Natural killer cell treated with Interleukin-12 subunit alpha and Interleukin-12 subunit beta and Interleukin-15 and Interleukin-18, amount 100 ng/mL, for 72 hours (primary cell): ENCODE data around the gene XYLT2. TPM values are rescaled to one million over a fixed set of nuclear protein-coding genes. Genes with fewer than 3 reads are reported as not detected.

Source experiments
- total RNA-seq, 2 donors: library from RNA; stranded (reverse); gene quantifications; one replicate each; pipeline ENCODE4 v1.2.3, GENCODE V29; 2022

Gene XYLT2
- total RNA-seq, 2 donors from 2014 or later: 19.6 to 27.1 TPM

Other genes starting within 250 kb of the XYLT2 start
- 1 to 10 TPM; 2.6 to 5.0 TPM for gene SAMD14, start 216.0 kb upstream of the XYLT2 start, total RNA-seq
- gene PPP1R9B, start 195.4 kb upstream of the XYLT2 start, total RNA-seq: 100 to 1,000 TPM in 1 of 2 donors, 10 to 100 TPM in 1; 96.0 to 110 TPM
- gene SGCA, start 180.1 kb upstream of the XYLT2 start, total RNA-seq: under 1 TPM in 1 of 2 donors, not detected in 1; 0.42 TPM
- gene COL1A1, start 144.5 kb upstream of the XYLT2 start, total RNA-seq: 1 to 10 TPM in 1 of 2 donors, not detected in 1; 1.7 TPM
- gene TMEM92, start 71.7 kb upstream of the XYLT2 start, total RNA-seq: not detected
- 10 to 100 TPM; 62.7 to 77.7 TPM for gene MRPL27, start 27.1 kb downstream of the XYLT2 start, total RNA-seq
- gene EME1, start 27.1 kb downstream of the XYLT2 start, total RNA-seq: 10 to 100 TPM; 15.8 to 40.2 TPM
- 100 to 1,000 TPM in 1 of 2 donors, 10 to 100 TPM in 1; 90.8 to 138 TPM for gene LRRC59, start 51.4 kb downstream of the XYLT2 start, total RNA-seq
- 10 to 100 TPM in 1 of 2 donors, 1 to 10 TPM in 1; 6.9 to 13.4 TPM for gene ACSF2, start 80.1 kb downstream of the XYLT2 start, total RNA-seq
- gene CHAD, start 122.8 kb downstream of the XYLT2 start, total RNA-seq: not detected
- 10 to 100 TPM; 34.3 to 54.2 TPM for gene RSAD1, start 132.7 kb downstream of the XYLT2 start, total RNA-seq
- 1 to 10 TPM; 1.1 to 2.8 TPM for gene MYCBPAP, start 162.3 kb downstream of the XYLT2 start, total RNA-seq
- not detected for gene EPN3, start 186.6 kb downstream of the XYLT2 start, total RNA-seq
- gene SPATA20, start 201.0 kb downstream of the XYLT2 start, total RNA-seq: 10 to 100 TPM; 15.3 to 25.6 TPM
- not detected for gene CACNA1G, start 214.6 kb downstream of the XYLT2 start, total RNA-seq